Measurements from ENCODE around the gene CCSAP. TPM values are rescaled to one million over a fixed set of nuclear protein-coding genes. Genes with fewer than 3 reads are reported as not detected.

CCSAP gene
- total and polyA plus RNA-seq, 2 of the 13 experiments (the other 11 are each of a cell fraction or from before 2014, with no cell fraction given) = 3.7 to 9.0 TPM

- TF ChIP-seq ZNF574 (CRISPR knock-in tag; IDR thresholded peaks at IDR 0.05) = 0 out of 2 replicates have a peak, but pooled peaks have one; percentile 45
- TF ChIP-seq PHF21A (CRISPR knock-in tag; IDR thresholded peaks at IDR 0.05) = 0 out of 2 replicates have a peak, but pooled peaks have one; percentile 23
- TF ChIP-seq ZNF329 (CRISPR knock-in tag; IDR thresholded peaks at IDR 0.05; ENCODE audit: low read depth) = 0 out of 2 replicates have a peak, but pooled peaks have one; percentile 47
- peak; percentile 97 for TF ChIP-seq UBTF (CRISPR knock-in tag; IDR thresholded peaks at IDR 0.05)
- TF ChIP-seq KDM5B (CRISPR knock-in tag; IDR thresholded peaks at IDR 0.05; ENCODE audit: borderline replicate concordance) = peak; percentile 13; the same call in 1 of the 2 replicates
- peak; percentile 39; the same call in 1 of the 2 replicates for TF ChIP-seq SALL1 (CRISPR knock-in tag; IDR thresholded peaks at IDR 0.05)
- TF ChIP-seq ZNF136 (CRISPR knock-in tag; IDR thresholded peaks at IDR 0.05; ENCODE audit: low read depth) = 0 out of 2 replicates have a peak, but pooled peaks have one; percentile 50
- 0 out of 2 replicates have a peak, but pooled peaks have one; percentile 18 for TF ChIP-seq MEIS2 (CRISPR knock-in tag; IDR thresholded peaks at IDR 0.05)
- 0 out of 2 replicates have a peak, but pooled peaks have one; percentile 64 for TF ChIP-seq THAP8 (CRISPR knock-in tag; IDR thresholded peaks at IDR 0.05; ENCODE audit: borderline replicate concordance)
- peak; percentile 48 to 79; a peak in 3 of 4 replicates for TF ChIP-seq POLR2A (IDR thresholded peaks at IDR 0.05; ENCODE audit: insufficient read depth in 1 of 2, low read depth in 2 of 2, low read length in 2 of 2)
- TF ChIP-seq ZNF18 (CRISPR knock-in tag; IDR thresholded peaks at IDR 0.05; ENCODE audit: insufficient replicate concordance) = no peak
- no peak for TF ChIP-seq ZFP36L1 (CRISPR knock-in tag; IDR thresholded peaks at IDR 0.05)
- peak; percentile 68 for TF ChIP-seq CCDC6 (CRISPR knock-in tag; IDR thresholded peaks at IDR 0.05)
- 0 out of 2 replicates have a peak, but pooled peaks have one; percentile 9 for TF ChIP-seq ZNF333 (CRISPR knock-in tag; IDR thresholded peaks at IDR 0.05; ENCODE audit: borderline replicate concordance)
- peak; percentile 77 for TF ChIP-seq ASH2L (IDR thresholded peaks at IDR 0.05; ENCODE audit: insufficient read length, low read depth, low read length)
- 0 out of 2 replicates have a peak, but pooled peaks have one; percentile 59 for TF ChIP-seq ZNF724P (CRISPR knock-in tag; IDR thresholded peaks at IDR 0.05; ENCODE audit: borderline replicate concordance)
Measured at GRCh38 chr1:229341774-229342655, 832 bp downstream of the CCSAP start (continued).
